CD14-positive monocyte (primary cell): ENCODE data around the gene KIF26A. TPM values are rescaled to one million over a fixed set of nuclear protein-coding genes. Genes with fewer than 3 reads are reported as not detected.

Experiments used
- DNase-seq, 3 donors: peaks; one replicate each; pipeline ENCODE4 v3.0.0-alpha.2; 2011 to 2022
- H2AFZ ChIP-seq: 2 replicates; pipeline ENCODE4 v1.6.0; 2012; ENCODE audit warnings: mild to moderate bottlenecking, low read depth, low read length, inconsistent platforms; ENCODE audit not compliant: insufficient read depth, poor library complexity, severe bottlenecking
- H3K27ac ChIP-seq, 2 donors: 1 replicate in 1 of 2; 2 replicates in 1 of 2; pipeline ENCODE4 v1.5.1; 2012 to 2013; ENCODE audit warnings: low read length in 2 of 2, control low read depth in 1 of 2, inconsistent platforms in 1 of 2, low read depth in 1 of 2, mild to moderate bottlenecking in 1 of 2
- H3K27me3 ChIP-seq, 2 donors: one replicate each; pipeline versions ENCODE4 v1.6.0 to v1.6.1; 2011 to 2013; ENCODE audit warnings: low read length in 2 of 2; ENCODE audit not compliant: control insufficient read depth in 2 of 2, insufficient read depth in 2 of 2
- H3K36me3 ChIP-seq, 2 donors: replicated peaks in 1 of 2; 1 replicate in 1 of 2; 2 replicates in 1 of 2; pipeline versions ENCODE4 v1.5.1 to v1.6.1; 2012 to 2013; ENCODE audit warnings: low read length in 2 of 2, control low read depth in 1 of 2, inconsistent platforms in 1 of 2, mild to moderate bottlenecking in 1 of 2; ENCODE audit not compliant: insufficient read depth in 2 of 2, control insufficient read depth in 1 of 2
- H3K4me1 ChIP-seq, 2 donors: 1 replicate in 1 of 2; 2 replicates in 1 of 2; pipeline versions ENCODE4 v1.5.1 to v1.6.1; 2012 to 2013; ENCODE audit warnings: low read length in 2 of 2, control low read depth in 1 of 2, inconsistent platforms in 1 of 2, mild to moderate bottlenecking in 1 of 2, moderate library complexity in 1 of 2; ENCODE audit not compliant: insufficient read depth in 2 of 2, control insufficient read depth in 1 of 2
- H3K4me2 ChIP-seq: replicated peaks from 2 replicates; pipeline ENCODE3; 2012; ENCODE audit warnings: low read length, moderate library complexity, mild to moderate bottlenecking; ENCODE audit not compliant: poor library complexity, severe bottlenecking; ENCODE audit errors: extremely low read depth
- H3K4me3 ChIP-seq, 3 experiments: fragments of 200-600 bp in 1 of 3; sonication (generic) in 1 of 3; replicated peaks in 1 of 3; 1 replicate in 2 of 3; 2 replicates in 1 of 3; pipeline ENCODE4 v1.5.1; 2011 to 2013; ENCODE audit warnings: low read length in 3 of 3, mild to moderate bottlenecking in 3 of 3, control low read depth in 2 of 3, low read depth in 2 of 3, inconsistent platforms in 1 of 3, moderate library complexity in 1 of 3
- H3K79me2 ChIP-seq: 2 replicates; pipeline ENCODE4 v1.6.0; 2012; ENCODE audit warnings: mild to moderate bottlenecking, control low read depth, inconsistent platforms, low read length, moderate library complexity; ENCODE audit not compliant: insufficient read depth
- H3K9ac ChIP-seq: 2 replicates; pipeline ENCODE4 v1.6.0; 2017; ENCODE audit warnings: low read length, mild to moderate bottlenecking; ENCODE audit not compliant: insufficient read depth, poor library complexity, severe bottlenecking
- H3K9me3 ChIP-seq, 2 donors: replicated peaks in 1 of 2; 1 replicate in 1 of 2; 2 replicates in 1 of 2; pipeline versions ENCODE4 v1.5.1 to v1.6.1; 2012 to 2013; ENCODE audit warnings: low read length in 2 of 2, control low read depth in 1 of 2; ENCODE audit not compliant: control insufficient read depth in 1 of 2, insufficient read depth in 1 of 2
- H4K20me1 ChIP-seq: 2 replicates; pipeline ENCODE4 v1.6.0; 2012; ENCODE audit warnings: mild to moderate bottlenecking, low read length, control low read depth, moderate library complexity; ENCODE audit not compliant: insufficient read depth
- H3K27ac Mint-ChIP-seq, 7 donors: one replicate each; pipeline ENCODE4 v1.8.0; 2020; ENCODE audit warnings: mild to moderate bottlenecking in 7 of 7, mixed read lengths in 7 of 7, moderate library complexity in 6 of 7, inconsistent platforms in 2 of 7
- H3K27me3 Mint-ChIP-seq, 3 donors: one replicate each; pipeline ENCODE4 v1.8.0; 2021 to 2022; ENCODE audit warnings: low read depth in 3 of 3, mild to moderate bottlenecking in 3 of 3, mixed read lengths in 3 of 3, moderate library complexity in 3 of 3, inconsistent platforms in 1 of 3
- H3K36me3 Mint-ChIP-seq, 2 donors: one replicate each; pipeline ENCODE4 v1.8.0; 2020; ENCODE audit warnings: mixed read lengths in 2 of 2, inconsistent platforms in 1 of 2, mild to moderate bottlenecking in 1 of 2
- H3K4me1 Mint-ChIP-seq: one replicate; pipeline ENCODE4 v1.8.0; 2020; ENCODE audit warnings: mild to moderate bottlenecking, mixed read lengths
- H3K4me3 Mint-ChIP-seq, 2 donors: one replicate each; pipeline ENCODE4 v1.8.0; 2020; ENCODE audit warnings: mild to moderate bottlenecking in 2 of 2, mixed read lengths in 2 of 2, moderate library complexity in 1 of 2
- H3K9me3 Mint-ChIP-seq, 7 donors: one replicate each; pipeline ENCODE4 v1.8.0; 2020 to 2022; ENCODE audit warnings: mixed read lengths in 7 of 7, mild to moderate bottlenecking in 6 of 7, moderate library complexity in 6 of 7, inconsistent platforms in 2 of 7
- WGBS: methylation state at CpG from one replicate; pipeline ENCODE4 v1.1.5; 2013; ENCODE audit warnings: missing lambda C conversion rate; ENCODE audit not compliant: insufficient coverage; 5-methylcytosine and 5-hydroxymethylcytosine counted together
- intact Hi-C, 2 donors: fragments of 100-400 bp; cut with micrococcal nuclease; formaldehyde crosslinking; loops; one replicate each; pipeline versions ENCODE4 v1.15.0 to v1.15.1; 2023
- polyA plus RNA-seq, 3 donors: library from polyadenylated mRNA; depleted of rRNA in 1 of 3; unstranded in 2 of 3; stranded (reverse) in 1 of 3; fragments of 300-500 nt in 2 of 3; fragments of >200 nt in 1 of 3; fragmentation: Illumina TruSeq in 2 of 3; gene quantifications; 1 replicate in 2 of 3; 2 replicates in 1 of 3; pipeline ENCODE4 v1.2.3, GENCODE V29; 2012 to 2021
- TF ChIP-seq, protein P1 (sequence below): fragments of 200-600 bp; IDR thresholded peaks from one replicate; pipeline ENCODE4 v1.8.0; 2022; ENCODE audit warnings: antibody characterized with exemption, mild to moderate bottlenecking

The KIF26A gene
- polyA plus RNA-seq, 3 donors, result not detected

DNA sequence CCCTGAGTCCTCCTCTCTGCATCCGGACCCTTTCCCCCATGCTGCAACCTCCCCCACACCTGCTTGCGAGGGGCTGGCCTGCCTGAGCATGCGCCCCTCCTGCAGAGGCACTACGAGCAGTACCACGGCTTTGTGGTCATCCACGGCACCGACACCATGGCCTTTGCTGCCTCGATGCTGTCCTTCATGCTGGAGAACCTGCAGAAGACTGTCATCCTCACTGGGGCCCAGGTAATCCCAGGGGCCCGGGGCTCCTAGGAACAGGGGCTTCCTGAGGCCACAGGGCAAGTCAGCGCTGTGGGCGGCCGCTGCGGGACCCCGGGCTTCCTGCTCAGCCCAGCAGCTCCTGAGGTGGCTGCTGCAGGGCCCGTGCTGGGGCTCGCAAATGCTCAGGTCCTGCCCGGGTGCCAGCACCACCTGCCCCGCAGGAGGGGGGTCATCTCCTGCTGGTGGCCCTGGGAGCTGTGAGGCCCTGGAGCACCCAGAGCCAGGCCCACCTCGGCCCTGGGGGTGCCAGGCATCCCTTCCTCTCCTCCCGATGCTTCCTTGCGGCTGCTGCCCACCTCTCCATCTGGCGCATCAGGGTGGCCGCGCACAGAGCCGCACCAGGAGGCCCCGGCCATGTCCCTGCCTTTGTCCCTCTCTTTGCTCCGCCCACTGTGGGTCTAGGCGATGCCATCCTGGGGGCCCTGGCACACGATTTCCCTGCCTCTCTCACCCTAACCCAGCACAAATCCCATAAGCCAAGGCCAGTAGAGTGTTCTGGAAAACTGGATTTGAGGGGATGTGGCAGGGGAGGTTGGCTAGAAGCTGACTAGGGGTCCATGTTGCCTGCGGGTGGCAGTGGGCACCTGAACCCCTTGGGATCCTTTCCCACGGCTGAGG lies 42.7 kb upstream of the KIF26A start:
- no peaks in the 10 kb centered on the region for H3K36me3 Mint-ChIP-seq
- Histone ChIP-seq H3K79me2 (no peaks in the 10 kb centered on the region), H3K27me3 (no peaks in the 10 kb centered on the region), H3K36me3 (no peaks in the 10 kb centered on the region), H4K20me1 (no peaks in the 10 kb centered on the region), H2AFZ (no peak overlapping the region), H3K4me3 (no peak overlapping the region), H3K4me2 (no peak overlapping the region), H3K9me3 (no peaks in the 10 kb centered on the region), H3K27ac (no peak overlapping the region), H3K4me1 (no peaks in the 10 kb centered on the region), H3K9ac (no peak overlapping the region)
- H3K4me1 Mint-ChIP-seq, result peaks cover 3% of the 10 kb centered on the region
- DNase-seq, result no peak
- intact Hi-C loops, result no loop called here
- WGBS, result 93% methylated on average over 27 of the region's 31 CpGs
- TF ChIP-seq, protein P1, sequence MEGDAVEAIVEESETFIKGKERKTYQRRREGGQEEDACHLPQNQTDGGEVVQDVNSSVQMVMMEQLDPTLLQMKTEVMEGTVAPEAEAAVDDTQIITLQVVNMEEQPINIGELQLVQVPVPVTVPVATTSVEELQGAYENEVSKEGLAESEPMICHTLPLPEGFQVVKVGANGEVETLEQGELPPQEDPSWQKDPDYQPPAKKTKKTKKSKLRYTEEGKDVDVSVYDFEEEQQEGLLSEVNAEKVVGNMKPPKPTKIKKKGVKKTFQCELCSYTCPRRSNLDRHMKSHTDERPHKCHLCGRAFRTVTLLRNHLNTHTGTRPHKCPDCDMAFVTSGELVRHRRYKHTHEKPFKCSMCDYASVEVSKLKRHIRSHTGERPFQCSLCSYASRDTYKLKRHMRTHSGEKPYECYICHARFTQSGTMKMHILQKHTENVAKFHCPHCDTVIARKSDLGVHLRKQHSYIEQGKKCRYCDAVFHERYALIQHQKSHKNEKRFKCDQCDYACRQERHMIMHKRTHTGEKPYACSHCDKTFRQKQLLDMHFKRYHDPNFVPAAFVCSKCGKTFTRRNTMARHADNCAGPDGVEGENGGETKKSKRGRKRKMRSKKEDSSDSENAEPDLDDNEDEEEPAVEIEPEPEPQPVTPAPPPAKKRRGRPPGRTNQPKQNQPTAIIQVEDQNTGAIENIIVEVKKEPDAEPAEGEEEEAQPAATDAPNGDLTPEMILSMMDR, result no peak
- peaks cover 0 to 4% (median 2%) of the 10 kb centered on the region in 3 donors for H3K27me3 Mint-ChIP-seq
- H3K4me3 Mint-ChIP-seq, result no peak overlapping the region
- H3K27ac Mint-ChIP-seq, result no peak overlapping the region
- H3K9me3 Mint-ChIP-seq, result no peaks in the 10 kb centered on the region

DNA sequence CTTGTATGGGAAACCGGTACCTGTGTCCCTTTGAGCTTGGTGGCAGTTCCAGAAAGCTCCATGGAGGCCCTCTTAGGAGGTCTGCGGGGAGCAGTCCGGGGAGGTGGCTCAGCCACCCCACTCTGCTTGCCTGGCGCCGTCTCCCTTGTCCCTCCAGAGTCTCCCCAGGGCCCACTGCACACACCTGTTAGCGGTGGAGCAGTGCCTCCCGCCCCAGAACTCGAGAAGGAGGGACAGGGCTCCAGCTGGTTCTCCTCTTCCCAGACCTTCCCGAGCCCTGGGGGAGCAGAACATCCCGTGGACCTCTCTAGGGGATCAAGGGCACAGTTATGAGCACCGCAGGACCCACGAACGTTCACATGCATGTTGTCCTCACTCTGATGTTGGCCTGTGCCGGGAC lies 42.1 kb upstream of the KIF26A start:
- TF ChIP-seq, protein P1, result no peak
- no peaks in the 10 kb centered on the region for H3K79me2 ChIP-seq
- no peak overlapping the region for H3K4me2 ChIP-seq
- DNase-seq, result no peak
- H3K27me3 ChIP-seq, result no peaks in the 10 kb centered on the region
- no peak overlapping the region for H3K27ac ChIP-seq
- no peaks in the 10 kb centered on the region for H3K4me1 ChIP-seq
- no peaks in the 10 kb centered on the region for H3K36me3 Mint-ChIP-seq
- H3K9ac ChIP-seq, result no peak overlapping the region
- peaks cover 3% of the 10 kb centered on the region for H3K4me1 Mint-ChIP-seq
- H3K9me3 ChIP-seq, result no peaks in the 10 kb centered on the region
- no peaks in the 10 kb centered on the region for H3K9me3 Mint-ChIP-seq
- H2AFZ ChIP-seq, result no peak overlapping the region
- no peaks in the 10 kb centered on the region for H4K20me1 ChIP-seq
- H3K27ac Mint-ChIP-seq, result no peak overlapping the region
- WGBS, result 89% methylated on average over 14 of the region's 14 CpGs
- intact Hi-C loops, result no loop called here
- no peak overlapping the region for H3K4me3 Mint-ChIP-seq
- H3K36me3 ChIP-seq, result no peaks in the 10 kb centered on the region
- H3K4me3 ChIP-seq, result no peak overlapping the region
- peaks cover 0 to 4% (median 2%) of the 10 kb centered on the region in 3 donors for H3K27me3 Mint-ChIP-seq
